ENCODE measurements around the gene B4GALT2. TPM values are rescaled to one million over a fixed set of nuclear protein-coding genes. Genes with fewer than 3 reads are reported as not detected.

B4GALT2 gene
- total and polyA plus RNA-seq, 9 of the 15 experiments (the other 6 are each of a cell fraction or from before 2014, with no cell fraction given), result 1.3 to 86.8 (median 43.8) TPM

- TF ChIP-seq REST (IDR thresholded peaks at IDR 0.05; ENCODE audit: borderline replicate concordance), result no peak
- no peak for TF ChIP-seq REST (CRISPR knock-in tag; IDR thresholded peaks at IDR 0.05; ENCODE audit: low read depth)
- no peak for TF ChIP-seq PCBP1 (IDR thresholded peaks at IDR 0.05; ENCODE audit: low read depth, low read length, poor library complexity, severe bottlenecking)
- peak; percentile 42; the same call in 1 of the 2 replicates for TF ChIP-seq POLR2AphosphoS5 (IDR thresholded peaks at IDR 0.05; ENCODE audit: control insufficient read depth, insufficient read depth, low read depth, low read length)
- peak; percentile 57 for TF ChIP-seq DPF2 (IDR thresholded peaks at IDR 0.05)
- no peak for TF ChIP-seq TEAD1 (CRISPR knock-in tag; IDR thresholded peaks at IDR 0.05)
- no peak for TF ChIP-seq ZNF232 (CRISPR knock-in tag; IDR thresholded peaks at IDR 0.05)
- TF ChIP-seq PHF21A (IDR thresholded peaks at IDR 0.05; ENCODE audit: borderline replicate concordance, low read depth), result no peak
- TF ChIP-seq CREB1 (IDR thresholded peaks at IDR 0.05), result peak; percentile 47; the same call in 1 of the 2 replicates
- TF ChIP-seq CREB1 (CRISPR knock-in tag; IDR thresholded peaks at IDR 0.05), result no peak
- TF ChIP-seq NFIC (IDR thresholded peaks at IDR 0.05), result no peak
- peak; percentile 42; the same call in 1 of the 2 replicates for TF ChIP-seq KLF16 (IDR thresholded peaks at IDR 0.05)
- peak; percentile 77 for TF ChIP-seq GATA2 (CRISPR knock-in tag; IDR thresholded peaks at IDR 0.05)
- no peak for TF ChIP-seq ELF2 (CRISPR knock-in tag; IDR thresholded peaks at IDR 0.05)
- TF ChIP-seq KLF10 (CRISPR knock-in tag; IDR thresholded peaks at IDR 0.05), result no peak
These were observed 20.4 kb upstream of the B4GALT2 start (continued) for GRCh38 chr1:43958351-43959255.

Measured in K562 (cell line).